BLaER1 treated with 17β-estradiol and CSF1 and Interleukin-3, amounts not matched to agents 10 nM and 100 nM (cell line): ENCODE data around the gene FABP3.

Experiments
- H3K27ac ChIP-seq, 11 experiments: shearing (Covaris generic); formaldehyde crosslinking; 2 replicates each; pipeline ENCODE4 v1.8.1; 2022
- H3K27me3 ChIP-seq, 11 experiments: shearing (Covaris generic); formaldehyde crosslinking; 2 replicates each; pipeline ENCODE4 v1.8.1; 2022
- H3K36me3 ChIP-seq, 11 experiments: shearing (Covaris generic); formaldehyde crosslinking; 2 replicates each; pipeline ENCODE4 v1.8.1; 2022
- H3K4me1 ChIP-seq, 10 experiments: shearing (Covaris generic); formaldehyde crosslinking; 2 replicates each; pipeline ENCODE4 v1.8.1; 2022
- H3K4me2 ChIP-seq, 11 experiments: shearing (Covaris generic); formaldehyde crosslinking; 2 replicates each; pipeline ENCODE4 v1.8.1; 2022
- H3K4me3 ChIP-seq, 10 experiments: shearing (Covaris generic); formaldehyde crosslinking; 2 replicates each; pipeline ENCODE4 v1.8.1; 2022
- H3K9ac ChIP-seq, 11 experiments: shearing (Covaris generic); formaldehyde crosslinking; 2 replicates each; pipeline ENCODE4 v1.8.1; 2022
- H3K9me3 ChIP-seq, 11 experiments: shearing (Covaris generic); formaldehyde crosslinking; replicated peaks in 1 of 11; 2 replicates each; pipeline ENCODE4 v1.8.1; 2022
- H4K20me1 ChIP-seq, 11 experiments: shearing (Covaris generic); formaldehyde crosslinking; 2 replicates each; pipeline ENCODE4 v1.8.1; 2022
- Cebpa-rat ChIP-seq, 11 experiments: shearing (Covaris generic); IDR thresholded peaks; 2 replicates each; pipeline ENCODE4 v1.8.1; 2022

FABP3 gene

GRCh38 chr1:31373056-31373896 is at the start of gene FABP3:
TSS of gene FABP3 (minus strand) at chr1:31373076. CDS start at chr1:31373014, 62 bp downstream.
- H3K4me2 ChIP-seq: peak within 1 kb of the TSS; percentile 85 to 100 (median 97)
- H3K36me3 ChIP-seq: peaks cover 0 to 6% (median 0%) of the 10 kb centered on the region in 11 experiments; a peak in 4 of 22 replicates
- H3K9ac ChIP-seq: peak within 1 kb of the TSS; percentile 45 to 74 (median 67)
- H3K9me3 ChIP-seq: no peaks in the 10 kb centered on the region
- H3K4me1 ChIP-seq: peaks cover 18 to 38% (median 22%) of the 10 kb centered on the region in 10 experiments
- H3K27ac ChIP-seq: peak within 1 kb of the TSS in 9 of 11 experiments; percentile 3 to 54 (median 43); a peak in 14 of 22 replicates
- H4K20me1 ChIP-seq: peaks cover 0 to 18% (median 0%) of the 10 kb centered on the region in 11 experiments; a peak in 2 of 22 replicates
- TF ChIP-seq Cebpa-rat (IDR thresholded peaks at IDR 0.05): no peak
- H3K27me3 ChIP-seq: peaks cover 0 to 10% (median 0%) of the 10 kb centered on the region in 11 experiments; a peak in 4 of 22 replicates
- peak within 1 kb of the TSS; percentile 42 to 67 (median 56) for H3K4me3 ChIP-seq

GRCh38 chr1:31421371-31422040 is 48.6 kb upstream of the FABP3 start:
- Histone ChIP-seq H3K27ac (peak overlapping the region in 9 of 11 experiments; percentile 39 to 85 (median 68); a peak in 13 of 22 replicates), H3K9me3 (no peaks in the 10 kb centered on the region), H3K4me1 (peaks cover 30 to 59% (median 54%) of the 10 kb centered on the region in 10 experiments), H3K9ac (peak overlapping the region in 7 of 11 experiments; percentile 1 to 81 (median 65); a peak in 7 of 22 replicates), H4K20me1 (0 out of 22 replicates have a peak, but pooled peaks cover 0 to under 1% (median 0%) of the 10 kb centered on the region in 11 experiments), H3K36me3 (no peaks in the 10 kb centered on the region), H3K27me3 (peaks cover 0 to 12% (median under 1%) of the 10 kb centered on the region in 11 experiments; a peak in 5 of 22 replicates), H3K4me2 (peak overlapping the region; percentile 80 to 95 (median 88)), H3K4me3 (no peak overlapping the region)
- no peak for TF ChIP-seq Cebpa-rat (IDR thresholded peaks at IDR 0.05)

GRCh38 chr1:31420716-31421115 is 47.8 kb upstream of the FABP3 start:
- Histone ChIP-seq H3K27me3 (peaks cover 2 to 13% (median 9%) of the 10 kb centered on the region in 11 experiments; a peak in 20 of 22 replicates), H3K4me2 (no peak overlapping the region), H3K9ac (0 out of 22 replicates have a peak overlapping the region, but pooled peaks of 1 of the 11 experiments have one; percentile 77), H3K36me3 (no peaks in the 10 kb centered on the region), H4K20me1 (peaks cover 0 to 9% (median 0%) of the 10 kb centered on the region in 11 experiments; a peak in 3 of 22 replicates), H3K4me3 (no peak overlapping the region), H3K4me1 (peaks cover 30 to 52% (median 47%) of the 10 kb centered on the region in 10 experiments), H3K9me3 (no peaks in the 10 kb centered on the region), H3K27ac (no peak overlapping the region)
- TF ChIP-seq Cebpa-rat (IDR thresholded peaks at IDR 0.05): no peak

- Histone ChIP-seq H4K20me1 (peaks cover 0 to 26% (median 0%) of the 10 kb centered on the region in 11 experiments; a peak in 8 of 22 replicates), H3K36me3 (no peaks in the 10 kb centered on the region), H3K4me2 (no peak overlapping the region), H3K27ac (no peak overlapping the region), H3K9ac (no peak overlapping the region), H3K9me3 (no peaks in the 10 kb centered on the region), H3K4me1 (peaks cover 24 to 40% (median 33%) of the 10 kb centered on the region in 10 experiments), H3K27me3 (peaks cover 21 to 30% (median 28%) of the 10 kb centered on the region in 11 experiments), H3K4me3 (no peak overlapping the region)
- TF ChIP-seq Cebpa-rat (IDR thresholded peaks at IDR 0.05): no peak
Measured at GRCh38 chr1:31418626-31419323, 45.9 kb upstream of the FABP3 start.

GRCh38 chr1:31417148-31417547 is 44.3 kb upstream of the FABP3 start:
- Histone ChIP-seq H3K4me3 (no peak overlapping the region), H3K27ac (no peak overlapping the region)

GRCh38 chr1:31416101-31416736 is 43.3 kb upstream of the FABP3 start:
- no peak overlapping the region for H3K4me3 ChIP-seq
- no peak overlapping the region for H3K27ac ChIP-seq
- peaks cover 0 to 38% (median 6%) of the 10 kb centered on the region in 11 experiments; a peak in 11 of 22 replicates for H4K20me1 ChIP-seq
- peaks cover 44 to 55% (median 52%) of the 10 kb centered on the region in 11 experiments for H3K27me3 ChIP-seq
- H3K4me2 ChIP-seq: no peak overlapping the region
- no peak; a peak in 1 of 22 replicates for TF ChIP-seq Cebpa-rat (IDR thresholded peaks at IDR 0.05)
- H3K36me3 ChIP-seq: no peaks in the 10 kb centered on the region
- no peak overlapping the region for H3K9ac ChIP-seq
- peaks cover 5 to 31% (median 21%) of the 10 kb centered on the region in 10 experiments; a peak in 18 of 20 replicates for H3K4me1 ChIP-seq
- H3K9me3 ChIP-seq: no peaks in the 10 kb centered on the region

More at GRCh38 chr1:31417148-31417547, 44.3 kb upstream of the FABP3 start:
- Histone ChIP-seq H3K9me3 (no peaks in the 10 kb centered on the region), H3K9ac (no peak overlapping the region), H3K27me3 (peaks cover 34 to 45% (median 43%) of the 10 kb centered on the region in 11 experiments), H3K4me1 (peaks cover 12 to 38% (median 29%) of the 10 kb centered on the region in 10 experiments), H3K4me2 (0 out of 22 replicates have a peak overlapping the region, but pooled peaks of 1 of the 11 experiments have one; percentile 20), H4K20me1 (peaks cover 0 to 33% (median 6%) of the 10 kb centered on the region in 11 experiments; a peak in 11 of 22 replicates), H3K36me3 (no peaks in the 10 kb centered on the region)
- peak in 7 of 11 experiments; percentile 26 to 80 (median 51); a peak in 8 of 22 replicates for TF ChIP-seq Cebpa-rat (IDR thresholded peaks at IDR 0.05)

GRCh38 chr1:31415658-31416057 is 42.8 kb upstream of the FABP3 start:
- H3K27ac ChIP-seq: no peak overlapping the region
- no peak overlapping the region for H3K4me2 ChIP-seq

More at GRCh38 chr1:31415658-31416057, 42.8 kb upstream of the FABP3 start:
- no peak overlapping the region for H3K4me3 ChIP-seq
- no peaks in the 10 kb centered on the region for H3K36me3 ChIP-seq
- TF ChIP-seq Cebpa-rat (IDR thresholded peaks at IDR 0.05): no peak
- H3K27me3 ChIP-seq: peaks cover 49 to 60% (median 58%) of the 10 kb centered on the region in 11 experiments
- H3K4me1 ChIP-seq: peaks cover 4 to 29% (median 19%) of the 10 kb centered on the region in 10 experiments; a peak in 17 of 20 replicates
- H3K9ac ChIP-seq: no peak overlapping the region
- peaks cover 0 to 38% (median 6%) of the 10 kb centered on the region in 11 experiments; a peak in 12 of 22 replicates for H4K20me1 ChIP-seq
- H3K9me3 ChIP-seq: no peaks in the 10 kb centered on the region
